ENCODE data around the gene MRM1. TPM values are rescaled to one million over a fixed set of nuclear protein-coding genes. Genes with fewer than 3 reads are reported as not detected.
A peak's percentile ranks its signal among the peaks of the same experiment; 100 is the strongest.

The MRM1 gene
- total and polyA plus RNA-seq, 9 of the 15 experiments (the other 6 are each of a cell fraction or from before 2014, with no cell fraction given), result 0.61 to 28.4 (median 21.5) TPM

- no TSS peak for BruUV-seq (replicated peaks)
- Histone ChIP-seq H3K4me3 (no peak overlapping the region), H3K9me1 (ENCODE audit: control insufficient read depth, insufficient read depth, low read length) (no peaks in the 10 kb centered on the region), H3K9ac (ENCODE audit: insufficient read depth in 1 of 2, low read depth in 2 of 2, low read length in 2 of 2) (peak overlapping the region in 1 of 2 experiments; percentile 72; a peak in 2 of 4 replicates), H3K4me2 (ENCODE audit: insufficient read depth, low read length) (no peak overlapping the region; the same call in 1 of the 2 replicates), H3K27ac (ENCODE audit: extremely low read depth, low read depth, low read length) (no peak overlapping the region), H3K79me2 (ENCODE audit: control insufficient read depth, insufficient read depth, low read length) (no peaks in the 10 kb centered on the region), H3K9me3 (replicated peaks; ENCODE audit: control insufficient read depth, insufficient read depth, low read depth, low read length) (no peaks in the 10 kb centered on the region), H3K36me3 (ENCODE audit: control insufficient read depth, insufficient read depth, low read length) (no peaks in the 10 kb centered on the region), H4K20me1 (replicated peaks; ENCODE audit: control insufficient read depth, insufficient read depth, low read length) (peaks cover 8% of the 10 kb centered on the region; the same call in 1 of the 2 replicates), H3K27me3 (ENCODE audit: control insufficient read depth in 2 of 2, insufficient read depth in 2 of 2, low read length in 2 of 2) (peaks cover 9 to 60% of the 10 kb centered on the region in 2 experiments), H3K4me1 (replicated peaks in 1 of 2; ENCODE audit: control insufficient read depth in 2 of 2, insufficient read depth in 2 of 2, low read length in 2 of 2) (peaks cover 3 to 19% of the 10 kb centered on the region in 2 experiments; a peak in 2 of 5 replicates), H2AFZ (ENCODE audit: low read depth, low read length) (peak overlapping the region; percentile 68; the same call in 1 of the 2 replicates)
- FAIRE-seq (no peak), DNase-seq (ENCODE audit: extremely low read depth in 1 of 4, low spot score in 3 of 4) (no peak), ATAC-seq (no peak; the same call in 2 of the 3 replicates)
- TF ChIP-seq, protein P1, sequence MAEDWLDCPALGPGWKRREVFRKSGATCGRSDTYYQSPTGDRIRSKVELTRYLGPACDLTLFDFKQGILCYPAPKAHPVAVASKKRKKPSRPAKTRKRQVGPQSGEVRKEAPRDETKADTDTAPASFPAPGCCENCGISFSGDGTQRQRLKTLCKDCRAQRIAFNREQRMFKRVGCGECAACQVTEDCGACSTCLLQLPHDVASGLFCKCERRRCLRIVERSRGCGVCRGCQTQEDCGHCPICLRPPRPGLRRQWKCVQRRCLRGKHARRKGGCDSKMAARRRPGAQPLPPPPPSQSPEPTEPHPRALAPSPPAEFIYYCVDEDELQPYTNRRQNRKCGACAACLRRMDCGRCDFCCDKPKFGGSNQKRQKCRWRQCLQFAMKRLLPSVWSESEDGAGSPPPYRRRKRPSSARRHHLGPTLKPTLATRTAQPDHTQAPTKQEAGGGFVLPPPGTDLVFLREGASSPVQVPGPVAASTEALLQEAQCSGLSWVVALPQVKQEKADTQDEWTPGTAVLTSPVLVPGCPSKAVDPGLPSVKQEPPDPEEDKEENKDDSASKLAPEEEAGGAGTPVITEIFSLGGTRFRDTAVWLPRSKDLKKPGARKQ (CRISPR knock-in tag; IDR thresholded peaks at IDR 0.05), result 0 out of 2 replicates have a peak, but pooled peaks have one; percentile 72
- TF ChIP-seq ZNF507 (tag; conservative IDR thresholded peaks at IDR 0.05) (no peak), ZBTB43 (CRISPR knock-in tag; IDR thresholded peaks at IDR 0.05) (0 out of 2 replicates have a peak, but pooled peaks have one; percentile 53), GTF3C2 (IDR thresholded peaks at IDR 0.05; ENCODE audit: borderline replicate concordance, extremely low read depth, insufficient read length) (no peak)
- ChIA-PET POLR2A (no interaction called here), CTCF (ENCODE audit: low intra/inter-chr PET ratio) (no interaction called here)
- in situ Hi-C loops (cut with MboI) (no loop called here), intact Hi-C loops (cut with micrococcal nuclease) (no loop called here)
- WGBS (ENCODE audit: insufficient coverage, low coverage, missing lambda C conversion rate), result 61% methylated on average over 25 of the region's 25 CpGs
Observed at GRCh38 chr17:36657390-36657762, 56.0 kb downstream of the MRM1 start.
